ENCODE measurements around the gene STK17A. TPM values are rescaled to one million over a fixed set of nuclear protein-coding genes. Genes with fewer than 3 reads are reported as not detected.

STK17A gene
- total RNA-seq, 2 experiments from 2014 or later, result 25.8 to 28.7 TPM

DNA sequence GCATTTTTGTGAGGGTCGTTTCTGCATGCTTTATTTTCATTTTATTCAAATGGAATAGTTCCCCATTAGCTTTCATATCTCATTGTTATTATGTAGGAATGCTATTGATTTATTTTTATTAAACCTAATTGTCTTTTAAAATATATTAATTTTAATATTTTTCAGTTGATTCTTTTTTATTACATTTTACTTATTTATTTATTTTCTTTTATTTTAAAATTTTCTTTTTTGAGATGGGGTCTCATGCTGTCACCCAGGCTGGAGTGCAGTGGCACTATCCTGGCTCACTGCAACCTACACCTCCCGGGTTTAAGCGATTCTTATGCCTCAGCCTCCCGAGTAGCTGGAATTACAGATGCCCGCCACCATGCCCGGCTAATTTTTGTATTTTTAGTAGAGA lies 7.4 kb upstream of the STK17A start:
- BruUV-seq (replicated peaks), result no TSS peak
- H3K4me2 ChIP-seq (ENCODE audit: low read length), result no peak overlapping the region
- no peaks in the 10 kb centered on the region for H3K79me2 ChIP-seq (ENCODE audit: insufficient read depth, low read depth, low read length)
- H4K20me1 ChIP-seq (ENCODE audit: insufficient read depth, low read length), result no peaks in the 10 kb centered on the region
- POLR2A ChIA-PET, result interaction anchor here (0.7 kb wide), 1 partner anchor 252 kb away, joined by 3 read pairs; no protein-coding TSS in a partner anchor
- CTCF ChIA-PET (ENCODE audit: unreplicated experiment), result no interaction called here
- H3K4me3 ChIP-seq (ENCODE audit: low read depth, low read length, poor library complexity, severe bottlenecking), result no peak overlapping the region
- H3K36me3 ChIP-seq (ENCODE audit: insufficient read depth, low read length), result no peaks in the 10 kb centered on the region
- no peaks in the 10 kb centered on the region for H3K9me2 ChIP-seq (ENCODE audit: insufficient read depth, low read length)
- intact Hi-C loops (cut with micrococcal nuclease; ENCODE audit: unreplicated experiment), result no loop called here
- no peak overlapping the region for H2AFZ ChIP-seq (ENCODE audit: low read length)
- H3K4me1 ChIP-seq (ENCODE audit: insufficient read depth, low read length, poor library complexity, severe bottlenecking), result no peaks in the 10 kb centered on the region
- DNase-seq (ENCODE audit: low spot score), result no peak
- TF ChIP-seq, protein P1, sequence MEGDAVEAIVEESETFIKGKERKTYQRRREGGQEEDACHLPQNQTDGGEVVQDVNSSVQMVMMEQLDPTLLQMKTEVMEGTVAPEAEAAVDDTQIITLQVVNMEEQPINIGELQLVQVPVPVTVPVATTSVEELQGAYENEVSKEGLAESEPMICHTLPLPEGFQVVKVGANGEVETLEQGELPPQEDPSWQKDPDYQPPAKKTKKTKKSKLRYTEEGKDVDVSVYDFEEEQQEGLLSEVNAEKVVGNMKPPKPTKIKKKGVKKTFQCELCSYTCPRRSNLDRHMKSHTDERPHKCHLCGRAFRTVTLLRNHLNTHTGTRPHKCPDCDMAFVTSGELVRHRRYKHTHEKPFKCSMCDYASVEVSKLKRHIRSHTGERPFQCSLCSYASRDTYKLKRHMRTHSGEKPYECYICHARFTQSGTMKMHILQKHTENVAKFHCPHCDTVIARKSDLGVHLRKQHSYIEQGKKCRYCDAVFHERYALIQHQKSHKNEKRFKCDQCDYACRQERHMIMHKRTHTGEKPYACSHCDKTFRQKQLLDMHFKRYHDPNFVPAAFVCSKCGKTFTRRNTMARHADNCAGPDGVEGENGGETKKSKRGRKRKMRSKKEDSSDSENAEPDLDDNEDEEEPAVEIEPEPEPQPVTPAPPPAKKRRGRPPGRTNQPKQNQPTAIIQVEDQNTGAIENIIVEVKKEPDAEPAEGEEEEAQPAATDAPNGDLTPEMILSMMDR (conservative IDR thresholded peaks at IDR 0.05; ENCODE audit: low read length), result no peak
- TF ChIP-seq EZH2phosphoT487 (IDR thresholded peaks at IDR 0.05; ENCODE audit: borderline replicate concordance, low read depth, low read length), result no peak
- no peaks in the 10 kb centered on the region for H3K9me3 ChIP-seq (ENCODE audit: low read length)
- no peak overlapping the region for H3K27ac ChIP-seq (ENCODE audit: low read depth, low read length, poor library complexity, severe bottlenecking)

DNA sequence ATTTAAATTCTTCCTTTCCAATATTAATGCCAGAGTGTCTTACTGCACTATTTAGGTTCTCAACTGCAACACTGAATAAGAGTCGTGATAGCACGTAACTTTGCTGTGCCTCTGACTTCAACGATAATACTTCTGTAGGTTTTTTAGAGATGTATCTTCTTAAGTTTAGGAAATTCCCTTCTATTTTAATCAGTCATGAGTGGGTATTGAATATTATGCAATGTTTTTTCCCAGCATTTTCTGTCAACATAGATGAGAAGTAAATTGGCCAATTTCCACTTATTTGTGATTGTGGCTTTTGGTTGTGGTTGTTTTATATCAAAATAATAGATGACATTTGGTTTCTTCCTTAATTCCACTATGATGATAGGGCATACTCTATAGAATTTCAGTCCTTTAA lies 6.7 kb upstream of the STK17A start:
- Histone ChIP-seq H3K4me1 (ENCODE audit: insufficient read depth, low read length, poor library complexity, severe bottlenecking) (no peaks in the 10 kb centered on the region), H3K9me2 (ENCODE audit: insufficient read depth, low read length) (no peaks in the 10 kb centered on the region), H3K27ac (ENCODE audit: low read depth, low read length, poor library complexity, severe bottlenecking) (no peak overlapping the region), H2AFZ (ENCODE audit: low read length) (no peak overlapping the region), H3K4me2 (ENCODE audit: low read length) (no peak overlapping the region), H3K9me3 (ENCODE audit: low read length) (no peaks in the 10 kb centered on the region), H4K20me1 (ENCODE audit: insufficient read depth, low read length) (no peaks in the 10 kb centered on the region), H3K4me3 (ENCODE audit: low read depth, low read length, poor library complexity, severe bottlenecking) (no peak overlapping the region), H3K36me3 (ENCODE audit: insufficient read depth, low read length) (no peaks in the 10 kb centered on the region), H3K79me2 (ENCODE audit: insufficient read depth, low read depth, low read length) (no peaks in the 10 kb centered on the region)
- ChIA-PET CTCF (ENCODE audit: unreplicated experiment) (no interaction called here), POLR2A (no interaction called here)
- intact Hi-C loops (cut with micrococcal nuclease; ENCODE audit: unreplicated experiment), result no loop called here
- BruUV-seq (replicated peaks), result no TSS peak
- DNase-seq (ENCODE audit: low spot score), result no peak
- TF ChIP-seq EZH2phosphoT487 (IDR thresholded peaks at IDR 0.05; ENCODE audit: borderline replicate concordance, low read depth, low read length), result no peak
- TF ChIP-seq, protein P1 (conservative IDR thresholded peaks at IDR 0.05; ENCODE audit: low read length), result no peak

GRCh38 chr7:43577485-43577951 lies 5.4 kb upstream of the STK17A start:
- H3K36me3 ChIP-seq (ENCODE audit: insufficient read depth, low read length), result no peaks in the 10 kb centered on the region
- DNase-seq (ENCODE audit: low spot score), result no peak
- no TSS peak for BruUV-seq (replicated peaks)
- peaks cover 5% of the 10 kb centered on the region for H3K4me1 ChIP-seq (ENCODE audit: insufficient read depth, low read length, poor library complexity, severe bottlenecking)
- H2AFZ ChIP-seq (ENCODE audit: low read length), result no peak overlapping the region
- H3K4me2 ChIP-seq (ENCODE audit: low read length), result no peak overlapping the region
- ChIA-PET POLR2A (interaction anchor here (1.3 to 2.0 kb wide), 2 partner anchors 122 to 145 kb away, joined by 4 to 7 read pairs; no protein-coding TSS in a partner anchor), CTCF (ENCODE audit: unreplicated experiment) (no interaction called here)
- no peaks in the 10 kb centered on the region for H4K20me1 ChIP-seq (ENCODE audit: insufficient read depth, low read length)
- TF ChIP-seq, protein P1 (conservative IDR thresholded peaks at IDR 0.05; ENCODE audit: low read length), result no peak
- TF ChIP-seq EZH2phosphoT487 (IDR thresholded peaks at IDR 0.05; ENCODE audit: borderline replicate concordance, low read depth, low read length), result no peak
- no peak overlapping the region for H3K4me3 ChIP-seq (ENCODE audit: low read depth, low read length, poor library complexity, severe bottlenecking)
- H3K9me3 ChIP-seq (ENCODE audit: low read length), result no peaks in the 10 kb centered on the region
- no peak overlapping the region for H3K27ac ChIP-seq (ENCODE audit: low read depth, low read length, poor library complexity, severe bottlenecking)
- no peaks in the 10 kb centered on the region for H3K79me2 ChIP-seq (ENCODE audit: insufficient read depth, low read depth, low read length)
- intact Hi-C loops (cut with micrococcal nuclease; ENCODE audit: unreplicated experiment), result no loop called here
- H3K9me2 ChIP-seq (ENCODE audit: insufficient read depth, low read length), result no peaks in the 10 kb centered on the region
